DND-41 (cell line): ENCODE results near the gene PRKAR1B.

Experiments
- ATAC-seq: fragments of 200-7000 bp; cut with Tn5 transposase; 3 replicates; pipeline ENCODE4 v1.9.1; 2021; ENCODE audit warnings: low read depth; ENCODE audit not compliant: insufficient read depth
- DNase-seq: peaks from one replicate; pipeline ENCODE4 v3.0.0-alpha.2; 2020
- H2AFZ ChIP-seq: 2 replicates; pipeline ENCODE4 v1.6.0; 2012; ENCODE audit warnings: low read depth, low read length
- H3K27ac ChIP-seq: 2 replicates; pipeline ENCODE4 v1.5.1; 2012; ENCODE audit warnings: low read length, inconsistent platforms
- H3K27me3 ChIP-seq: fragments of 200-600 bp; sonication (generic); 2 replicates; pipeline ENCODE4 v1.6.0; 2012; ENCODE audit warnings: low read length, mild to moderate bottlenecking, inconsistent platforms; ENCODE audit not compliant: insufficient read depth, poor library complexity
- H3K36me3 ChIP-seq: 2 replicates; pipeline ENCODE4 v1.5.1; 2012; ENCODE audit warnings: low read length, inconsistent platforms; ENCODE audit not compliant: insufficient read depth
- H3K4me1 ChIP-seq: 2 replicates; pipeline ENCODE4 v1.5.1; 2012; ENCODE audit warnings: mild to moderate bottlenecking, low read length; ENCODE audit not compliant: insufficient read depth
- H3K4me2 ChIP-seq: 2 replicates; pipeline ENCODE4 v1.6.0; 2012; ENCODE audit warnings: mild to moderate bottlenecking, moderate library complexity, low read length, inconsistent platforms; ENCODE audit not compliant: insufficient read depth
- H3K4me3 ChIP-seq, 2 experiments: fragments of 200-600 bp in 1 of 2; shearing (Covaris generic) in 1 of 2; 2 replicates each; pipeline ENCODE4 v1.5.1; 2012 to 2016; ENCODE audit warnings: inconsistent platforms in 2 of 2, low read length in 2 of 2, mild to moderate bottlenecking in 2 of 2, low read depth in 1 of 2, moderate library complexity in 1 of 2
- H3K79me2 ChIP-seq: 2 replicates; pipeline ENCODE4 v1.6.0; 2012; ENCODE audit warnings: low read length, inconsistent platforms; ENCODE audit not compliant: insufficient read depth
- H3K9ac ChIP-seq: 2 replicates; pipeline ENCODE4 v1.6.0; 2012; ENCODE audit warnings: low read depth, mild to moderate bottlenecking, inconsistent platforms, low read length, moderate library complexity
- H3K9me3 ChIP-seq: 2 replicates; pipeline ENCODE4 v1.5.1; 2012; ENCODE audit warnings: low read length, moderate library complexity, mild to moderate bottlenecking, inconsistent platforms; ENCODE audit not compliant: insufficient read depth, severe bottlenecking
- H4K20me1 ChIP-seq: 2 replicates; pipeline ENCODE4 v1.6.0; 2012; ENCODE audit warnings: low read length; ENCODE audit not compliant: insufficient read depth
- EZH2 ChIP-seq: IDR thresholded peaks from 3 replicates; pipeline ENCODE4 v1.6.1; 2012; ENCODE audit warnings: borderline replicate concordance, low read depth, mild to moderate bottlenecking, moderate library complexity, low read length, inconsistent platforms; ENCODE audit not compliant: severe bottlenecking
- TF ChIP-seq, protein P1 (sequence below): IDR thresholded peaks from 2 replicates; pipeline ENCODE4 v1.5.1; 2012; ENCODE audit warnings: borderline replicate concordance, low read length, moderate library complexity, mild to moderate bottlenecking; ENCODE audit not compliant: poor library complexity, severe bottlenecking; ENCODE audit errors: extremely low read depth

PRKAR1B gene

DNA sequence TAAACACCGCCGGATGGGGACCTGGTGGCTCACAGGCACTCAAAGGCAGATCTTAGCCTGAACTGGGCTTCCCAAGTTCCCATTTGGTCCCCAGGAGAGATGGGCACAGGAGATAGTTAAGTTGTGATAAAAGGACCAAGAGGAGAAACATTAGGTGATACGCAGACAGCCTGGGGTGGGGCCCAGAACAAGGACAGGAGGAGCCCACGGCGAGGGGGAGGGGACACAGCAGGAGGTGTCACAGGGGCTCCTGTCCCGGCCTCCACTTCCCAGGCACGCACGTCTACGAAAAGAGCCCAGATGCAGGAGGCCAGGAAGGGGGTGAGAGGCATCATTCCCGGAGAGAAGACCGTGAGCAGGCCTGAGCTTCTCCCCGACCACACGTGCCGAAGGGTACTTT, 16.9 kb downstream of the PRKAR1B start:
- TF ChIP-seq EZH2: no peak
- TF ChIP-seq, protein P1, sequence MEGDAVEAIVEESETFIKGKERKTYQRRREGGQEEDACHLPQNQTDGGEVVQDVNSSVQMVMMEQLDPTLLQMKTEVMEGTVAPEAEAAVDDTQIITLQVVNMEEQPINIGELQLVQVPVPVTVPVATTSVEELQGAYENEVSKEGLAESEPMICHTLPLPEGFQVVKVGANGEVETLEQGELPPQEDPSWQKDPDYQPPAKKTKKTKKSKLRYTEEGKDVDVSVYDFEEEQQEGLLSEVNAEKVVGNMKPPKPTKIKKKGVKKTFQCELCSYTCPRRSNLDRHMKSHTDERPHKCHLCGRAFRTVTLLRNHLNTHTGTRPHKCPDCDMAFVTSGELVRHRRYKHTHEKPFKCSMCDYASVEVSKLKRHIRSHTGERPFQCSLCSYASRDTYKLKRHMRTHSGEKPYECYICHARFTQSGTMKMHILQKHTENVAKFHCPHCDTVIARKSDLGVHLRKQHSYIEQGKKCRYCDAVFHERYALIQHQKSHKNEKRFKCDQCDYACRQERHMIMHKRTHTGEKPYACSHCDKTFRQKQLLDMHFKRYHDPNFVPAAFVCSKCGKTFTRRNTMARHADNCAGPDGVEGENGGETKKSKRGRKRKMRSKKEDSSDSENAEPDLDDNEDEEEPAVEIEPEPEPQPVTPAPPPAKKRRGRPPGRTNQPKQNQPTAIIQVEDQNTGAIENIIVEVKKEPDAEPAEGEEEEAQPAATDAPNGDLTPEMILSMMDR: no peak
- Histone ChIP-seq H3K27ac (no peak overlapping the region), H3K79me2 (peaks cover 4% of the 10 kb centered on the region; the same call in 1 of the 2 replicates), H3K9ac (no peak overlapping the region), H4K20me1 (no peaks in the 10 kb centered on the region), H3K4me2 (no peak overlapping the region), H3K4me3 (no peak overlapping the region), H3K27me3 (no peaks in the 10 kb centered on the region), H3K9me3 (no peaks in the 10 kb centered on the region), H3K36me3 (peaks cover 3% of the 10 kb centered on the region; the same call in 1 of the 2 replicates), H3K4me1 (no peaks in the 10 kb centered on the region), H2AFZ (no peak overlapping the region)
- no peak for DNase-seq
- no peak for ATAC-seq

DNA sequence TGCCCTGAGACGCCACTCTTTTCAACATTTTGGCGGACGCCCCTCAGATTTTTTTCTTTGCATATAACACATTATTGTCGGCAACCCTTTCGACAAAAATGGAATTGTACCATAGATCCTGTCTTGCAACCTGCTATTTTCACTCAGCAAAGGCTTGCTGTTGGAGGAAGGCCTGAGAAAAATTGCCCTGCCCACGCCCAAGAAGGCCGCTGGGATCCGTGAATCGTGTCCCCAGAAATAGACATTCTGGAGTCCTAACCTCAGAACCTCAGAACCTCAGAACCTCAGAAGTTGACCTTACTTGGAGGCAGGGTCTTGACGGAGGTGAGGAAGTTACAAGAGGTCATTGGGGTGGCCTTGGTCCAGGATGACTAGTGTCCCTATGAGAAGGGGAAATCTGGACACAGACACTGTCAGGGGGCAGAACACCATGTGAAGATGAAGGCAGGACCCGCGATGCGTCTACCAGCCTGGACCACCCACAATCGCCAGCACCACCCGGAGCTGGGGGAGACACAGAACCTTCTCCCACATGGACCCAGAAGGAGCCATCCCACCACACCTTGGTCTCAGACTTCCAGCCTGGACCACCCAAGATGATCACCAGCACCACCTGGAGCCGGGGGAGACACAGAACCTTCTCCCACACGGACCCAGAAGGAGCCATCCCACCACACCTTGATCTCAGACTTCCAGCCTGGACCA, 19.6 kb downstream of the PRKAR1B start:
- Histone ChIP-seq H3K9ac (no peak overlapping the region), H3K4me1 (no peaks in the 10 kb centered on the region), H3K9me3 (peaks cover 7% of the 10 kb centered on the region), H3K79me2 (peaks cover 2% of the 10 kb centered on the region; the same call in 1 of the 2 replicates), H3K4me2 (no peak overlapping the region), H3K27me3 (no peaks in the 10 kb centered on the region), H4K20me1 (no peaks in the 10 kb centered on the region), H3K36me3 (peaks cover 3% of the 10 kb centered on the region; the same call in 1 of the 2 replicates), H3K27ac (no peak overlapping the region), H3K4me3 (no peak overlapping the region), H2AFZ (no peak overlapping the region)
- ATAC-seq: no peak
- DNase-seq: no peak
- TF ChIP-seq EZH2: no peak

DNA sequence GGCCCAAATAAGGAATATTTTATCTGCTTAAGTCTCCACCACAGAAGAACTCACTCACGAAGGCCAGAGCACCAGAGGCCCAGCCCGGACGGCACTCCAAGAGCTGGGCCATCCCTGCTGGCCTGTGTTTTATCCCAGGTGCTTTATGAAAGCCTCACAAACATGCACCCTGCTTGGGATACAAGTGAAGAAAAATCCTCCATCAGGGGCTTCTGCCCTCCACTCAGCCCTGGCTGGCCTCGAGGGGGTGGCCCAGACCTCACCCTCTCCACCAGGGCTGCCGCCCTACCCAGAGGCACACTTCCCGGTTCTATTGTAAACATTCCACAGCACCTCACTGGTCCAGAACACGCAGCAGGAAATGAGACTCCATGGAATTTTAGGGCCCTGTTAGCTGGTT, 20.4 kb downstream of the PRKAR1B start:
- Histone ChIP-seq H3K9ac (no peak overlapping the region), H3K27me3 (no peaks in the 10 kb centered on the region), H3K4me1 (no peaks in the 10 kb centered on the region), H3K9me3 (peaks cover 7% of the 10 kb centered on the region), H3K36me3 (peaks cover 3% of the 10 kb centered on the region; the same call in 1 of the 2 replicates), H2AFZ (no peak overlapping the region), H3K27ac (no peak overlapping the region), H4K20me1 (no peaks in the 10 kb centered on the region), H3K79me2 (peaks cover 2% of the 10 kb centered on the region; the same call in 1 of the 2 replicates), H3K4me3 (no peak overlapping the region), H3K4me2 (no peak overlapping the region)
- ATAC-seq (no peak), DNase-seq (no peak)
- no peak for TF ChIP-seq EZH2
- TF ChIP-seq, protein P1: no peak

DNA sequence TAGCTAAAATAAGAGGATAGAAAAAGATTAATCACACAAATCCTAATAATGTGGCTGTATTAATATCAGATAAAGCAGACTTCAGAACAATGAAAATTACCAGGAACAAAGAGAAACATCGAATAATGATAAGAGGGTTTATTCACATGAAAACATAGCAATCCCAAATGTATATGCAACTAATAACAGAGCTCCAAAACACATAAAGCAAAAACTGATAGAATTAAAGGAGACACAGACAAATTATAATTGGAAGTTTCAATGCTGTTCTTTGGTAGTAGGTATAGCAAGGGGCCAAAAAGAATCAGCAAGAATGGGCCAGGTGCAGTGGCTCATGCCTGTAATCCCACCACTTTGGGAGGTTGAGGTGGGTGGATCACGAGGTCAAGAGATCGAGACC, 24.0 kb downstream of the PRKAR1B start:
- peaks cover 11% of the 10 kb centered on the region for H3K36me3 ChIP-seq
- peaks cover 4% of the 10 kb centered on the region; the same call in 1 of the 2 replicates for H3K79me2 ChIP-seq
- no peaks in the 10 kb centered on the region for H3K4me1 ChIP-seq
- H3K9me3 ChIP-seq: peaks cover 7% of the 10 kb centered on the region
- ATAC-seq (no peak), DNase-seq (no peak)
- no peaks in the 10 kb centered on the region for H4K20me1 ChIP-seq
- no peak overlapping the region for H3K27ac ChIP-seq
- H2AFZ ChIP-seq: no peak overlapping the region
- no peak overlapping the region for H3K4me2 ChIP-seq
- no peak overlapping the region for H3K4me3 ChIP-seq
- H3K27me3 ChIP-seq: no peaks in the 10 kb centered on the region
- TF ChIP-seq, protein P1: no peak
- TF ChIP-seq EZH2: no peak
- no peak overlapping the region for H3K9ac ChIP-seq
